ENCODE measurements around the gene TUBB4B. TPM values are rescaled to one million over a fixed set of nuclear protein-coding genes. Genes with fewer than 3 reads are reported as not detected.

The TUBB4B gene
- total RNA-seq, 1 donor from 2014 or later, result 372 TPM

DNA sequence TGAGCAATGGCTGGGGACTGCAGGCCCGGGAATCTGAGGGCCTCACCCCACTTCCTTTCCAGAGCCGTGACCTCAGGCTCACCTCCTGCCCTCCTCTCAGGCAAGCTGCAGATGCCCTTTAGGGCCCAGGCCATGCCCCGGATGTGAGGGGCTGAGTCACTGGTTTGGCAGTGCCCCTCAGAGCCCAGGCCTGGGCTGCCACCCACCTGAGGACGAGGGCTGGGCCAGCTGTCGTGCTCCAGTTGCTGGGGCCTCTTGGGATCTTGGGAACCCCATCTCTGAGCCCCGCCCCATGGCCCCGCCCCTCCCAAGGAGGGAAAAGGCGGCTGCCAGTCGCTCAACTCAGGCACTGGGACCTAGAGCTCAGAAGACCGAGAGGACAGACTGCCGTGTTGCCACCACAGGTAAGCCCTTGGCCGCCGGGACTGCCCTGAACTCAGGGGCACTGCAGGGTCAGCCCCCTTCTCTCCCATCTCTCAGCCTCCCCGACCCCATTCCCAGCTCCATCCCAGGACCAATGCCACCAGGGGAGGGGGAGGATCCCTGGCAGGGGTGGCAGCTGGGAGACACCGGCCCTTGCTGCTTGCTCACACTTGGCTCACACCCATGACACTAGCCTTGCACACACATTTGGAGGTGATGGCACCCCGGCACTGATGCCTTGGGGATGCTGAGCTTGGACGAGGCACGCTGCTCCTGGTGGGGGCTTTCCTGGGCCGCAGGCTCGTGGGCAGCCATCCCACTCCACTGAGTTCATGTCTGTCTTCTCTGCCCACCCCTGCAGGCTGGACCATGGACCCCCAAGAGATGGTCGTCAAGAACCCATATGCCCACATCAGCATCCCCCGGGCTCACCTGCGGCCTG is 16.0 kb upstream of the TUBB4B start, which contains the start of gene CYSRT1:
TSS of gene CYSRT1 (plus strand) at position 345 of the 865 bp plus-strand sequence. CDS start at position 793, 448 bp downstream.
- intact Hi-C loops (cut with micrococcal nuclease), result loop anchor here (10.0 kb wide), 1 partner anchor 420 kb away; the partner anchor contains the start of gene RABL6

DNA sequence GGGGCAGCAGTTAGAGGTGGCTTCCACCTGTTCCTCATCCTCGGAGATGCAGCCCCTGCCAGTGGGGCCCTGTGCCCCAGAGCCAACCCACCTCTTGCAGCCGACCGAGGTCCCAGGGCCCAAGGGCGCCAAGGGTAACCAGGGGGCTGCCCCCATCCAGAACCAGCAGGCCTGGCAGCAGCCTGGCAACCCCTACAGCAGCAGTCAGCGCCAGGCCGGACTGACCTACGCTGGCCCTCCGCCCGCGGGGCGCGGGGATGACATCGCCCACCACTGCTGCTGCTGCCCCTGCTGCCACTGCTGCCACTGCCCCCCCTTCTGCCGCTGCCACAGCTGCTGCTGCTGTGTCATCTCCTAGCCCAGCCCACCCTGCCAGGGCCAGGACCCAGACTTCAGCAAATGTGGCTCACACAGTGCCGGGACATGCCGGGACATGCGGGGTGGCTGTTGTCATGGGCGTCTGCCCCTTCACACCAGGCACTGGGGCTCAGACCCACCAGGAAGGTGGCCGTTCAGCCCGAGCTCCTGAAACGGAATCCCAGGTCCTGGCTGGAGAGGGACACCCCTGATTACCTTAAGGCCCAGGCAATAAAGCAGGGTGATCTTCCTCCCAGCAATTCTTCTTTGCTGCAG is 15.3 kb upstream of the TUBB4B start:
- intact Hi-C loops (cut with micrococcal nuclease), result loop anchor here (10.0 kb wide), 1 partner anchor 421 kb away; the partner anchor contains the start of gene RABL6

DNA sequence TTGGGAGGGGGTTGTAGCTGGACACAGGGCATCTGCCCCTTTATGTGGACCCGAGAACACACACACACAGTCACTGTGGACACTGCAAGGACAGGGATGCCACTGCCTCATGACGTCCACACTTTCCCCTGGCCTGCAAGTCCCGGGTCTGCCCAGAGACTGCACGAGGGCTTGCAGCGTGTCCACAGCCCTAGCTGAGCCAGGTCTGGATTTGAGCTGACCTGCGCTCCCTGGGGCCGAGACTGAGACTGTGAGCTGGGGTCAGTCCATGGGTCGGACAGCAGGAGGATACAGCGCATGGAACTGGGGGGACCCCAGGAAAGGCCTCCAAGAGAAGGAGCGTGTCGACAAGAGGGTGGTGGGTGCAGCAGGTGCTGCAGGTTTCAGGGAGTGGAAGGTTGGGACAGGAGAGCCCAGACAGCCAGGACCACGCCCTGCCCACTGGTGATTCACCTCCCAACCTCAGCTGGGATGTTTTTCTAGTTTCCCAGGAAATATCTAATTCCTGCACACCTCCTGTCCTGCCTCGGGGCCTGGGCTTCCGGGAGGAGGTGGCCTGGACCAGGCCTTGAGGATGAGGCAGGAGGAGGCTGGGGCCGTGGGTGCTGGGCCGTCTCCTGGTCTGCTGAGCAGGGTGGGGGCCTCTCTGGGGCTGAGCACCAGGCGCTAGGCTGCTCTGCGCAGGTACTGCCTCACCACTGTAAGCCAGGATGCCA is 14.6 kb upstream of the TUBB4B start:
- intact Hi-C loops (cut with micrococcal nuclease), result loop anchor here (10.0 kb wide), 1 partner anchor 422 kb away; the partner anchor contains the start of gene RABL6

DNA sequence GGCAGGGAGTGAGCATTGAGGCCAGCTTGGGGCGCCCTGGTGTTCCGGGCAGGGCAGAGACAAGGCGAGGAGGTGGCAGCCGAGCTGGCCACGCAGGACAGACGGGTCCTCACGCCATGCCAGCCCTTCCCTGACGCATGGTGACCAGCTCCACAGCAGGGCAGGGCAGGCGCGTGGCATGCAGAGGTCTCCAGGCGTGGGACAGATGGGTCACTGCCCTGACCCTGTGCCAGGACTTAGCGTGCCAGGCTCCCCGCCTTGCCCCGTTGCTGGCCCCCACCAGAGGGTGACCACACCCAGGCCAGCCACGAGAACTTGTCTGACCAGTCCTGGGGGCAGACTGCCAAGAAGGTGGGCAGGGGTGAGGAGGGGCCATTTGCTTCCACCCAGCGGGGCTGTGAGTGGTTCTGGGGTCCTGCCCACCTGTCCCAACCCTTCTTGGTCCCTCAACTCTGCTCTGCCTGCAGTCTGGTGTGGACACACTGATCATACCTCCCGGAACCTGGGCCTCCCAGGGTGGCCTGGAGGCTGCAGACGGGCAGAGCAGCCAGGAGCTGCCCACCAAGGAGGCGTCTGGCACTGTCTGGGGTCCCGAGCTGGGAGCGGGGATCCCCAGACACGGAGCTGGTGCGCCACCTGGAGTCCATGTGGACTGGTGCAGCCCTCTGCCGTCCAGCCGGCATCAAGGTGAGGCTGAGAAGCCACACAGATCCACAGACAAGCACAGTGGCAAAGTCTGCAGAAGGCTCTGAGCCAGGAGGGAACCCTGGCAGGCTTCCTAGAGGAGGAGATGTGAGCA is 13.8 kb upstream of the TUBB4B start, which contains the start of gene RNF224:
TSS of gene RNF224 (plus strand) at position 449 of the 799 bp plus-strand sequence. CDS start 834 bp downstream, outside the sequence.
- intact Hi-C loops (cut with micrococcal nuclease), result loop anchor here (10.0 kb wide), 1 partner anchor 422 kb away; the partner anchor contains the start of gene RABL6

DNA sequence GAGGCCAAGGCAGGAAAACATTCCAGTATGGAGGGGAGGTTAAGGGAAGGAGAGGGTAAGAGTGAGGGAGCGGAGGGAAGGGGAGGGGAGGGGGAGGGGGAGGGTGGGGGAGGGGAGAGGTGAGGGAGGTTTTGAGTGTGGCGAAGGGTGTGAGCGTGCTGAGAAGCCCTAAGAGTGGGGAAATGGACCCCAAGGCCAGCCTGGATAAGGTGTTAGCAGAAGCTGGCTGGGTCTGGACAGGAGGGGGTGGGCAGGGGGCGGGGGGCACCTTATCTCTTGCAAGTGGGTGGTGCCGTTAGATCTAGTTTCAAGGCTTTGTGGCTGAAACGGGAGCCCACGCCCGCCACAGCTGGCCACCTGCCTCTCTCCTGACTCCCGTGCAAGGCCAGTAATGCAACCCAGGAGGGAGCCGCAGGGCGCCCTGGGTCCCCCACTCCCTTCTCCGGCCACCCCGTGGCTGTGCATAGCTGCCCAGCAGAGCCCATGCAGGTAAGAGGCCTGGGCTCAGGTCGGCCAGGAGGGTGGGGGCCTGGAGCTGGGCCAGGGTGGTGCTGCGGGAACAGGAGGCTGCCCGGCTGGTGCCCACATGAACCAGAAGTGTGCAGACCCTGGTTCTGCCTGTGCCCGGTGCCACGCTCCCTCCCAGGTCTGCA is 13.1 kb upstream of the TUBB4B start:
- intact Hi-C loops (cut with micrococcal nuclease), result loop anchor here (10.0 kb wide), 1 partner anchor 423 kb away; the partner anchor contains the start of gene RABL6

DNA sequence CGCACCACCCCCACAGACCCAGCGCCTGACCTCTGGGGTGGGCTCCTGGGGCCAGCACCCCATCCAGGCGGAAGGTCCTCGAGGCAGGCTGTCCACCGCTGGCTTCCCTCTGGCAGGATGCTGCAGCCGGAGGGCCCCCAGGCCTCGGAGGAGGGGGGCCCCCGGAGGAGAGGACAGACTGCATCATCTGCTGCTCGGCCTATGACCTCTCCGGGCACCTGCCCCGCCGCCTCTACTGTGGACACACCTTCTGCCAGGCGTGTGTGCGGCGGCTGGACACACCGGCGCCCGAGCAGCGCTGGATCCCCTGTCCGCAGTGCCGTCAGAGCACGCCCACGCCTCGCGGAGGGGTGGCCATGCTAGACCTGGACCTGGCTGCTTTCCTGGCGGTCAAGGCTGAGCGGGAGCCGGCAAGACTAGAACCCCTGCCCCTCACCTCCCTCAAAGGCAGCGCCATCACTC is 12.6 kb upstream of the TUBB4B start:
- intact Hi-C loops (cut with micrococcal nuclease), result loop anchor here (10.0 kb wide), 1 partner anchor 424 kb away; the partner anchor contains the start of gene RABL6

DNA sequence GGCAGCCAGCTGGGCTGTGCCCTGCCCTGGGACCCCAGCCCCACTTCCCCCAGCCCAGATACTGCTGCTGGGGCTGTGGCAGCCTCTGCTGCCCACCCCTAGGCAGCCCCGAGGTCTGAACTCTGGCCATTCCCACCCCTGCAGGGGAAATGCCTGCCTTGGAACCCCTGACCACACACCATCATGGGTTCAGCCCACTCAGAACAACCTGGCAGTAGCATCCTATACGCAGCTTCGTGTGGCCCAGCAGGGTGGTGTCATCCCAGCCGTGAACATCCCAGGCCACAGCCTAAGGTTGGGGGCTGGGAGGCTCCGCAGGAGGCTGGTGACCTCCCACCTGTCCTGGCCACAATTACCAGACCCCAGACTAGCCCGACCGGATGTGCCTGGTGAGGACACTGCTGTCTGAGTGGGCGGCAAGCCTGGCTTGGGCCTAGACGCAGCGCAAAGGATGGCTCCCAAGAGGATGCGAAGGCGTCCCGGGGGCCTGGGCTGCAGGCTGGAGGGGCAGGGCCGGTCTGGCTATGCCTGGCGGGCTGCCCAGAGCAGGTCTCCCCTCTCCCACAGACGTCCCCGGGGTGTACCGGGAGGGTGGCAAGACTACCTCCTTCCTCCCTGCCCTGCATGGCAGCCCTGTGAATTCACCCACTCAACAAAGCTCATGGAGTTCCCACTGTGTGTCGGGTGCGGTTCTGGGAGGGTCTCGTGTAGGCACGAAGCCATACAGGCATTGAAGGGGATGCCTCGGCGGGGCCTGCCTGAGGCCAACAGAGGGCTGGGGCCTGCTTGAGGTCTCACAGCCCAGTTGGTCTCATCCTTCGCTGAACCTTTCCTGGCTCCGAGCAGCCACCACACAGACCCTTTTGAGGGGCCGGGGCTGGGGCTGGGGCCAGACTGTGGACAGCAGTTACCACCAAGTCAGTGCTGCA is 11.9 kb upstream of the TUBB4B start:
- intact Hi-C loops (cut with micrococcal nuclease), result loop anchor here (10.0 kb wide), 1 partner anchor 424 kb away; the partner anchor contains the start of gene RABL6

DNA sequence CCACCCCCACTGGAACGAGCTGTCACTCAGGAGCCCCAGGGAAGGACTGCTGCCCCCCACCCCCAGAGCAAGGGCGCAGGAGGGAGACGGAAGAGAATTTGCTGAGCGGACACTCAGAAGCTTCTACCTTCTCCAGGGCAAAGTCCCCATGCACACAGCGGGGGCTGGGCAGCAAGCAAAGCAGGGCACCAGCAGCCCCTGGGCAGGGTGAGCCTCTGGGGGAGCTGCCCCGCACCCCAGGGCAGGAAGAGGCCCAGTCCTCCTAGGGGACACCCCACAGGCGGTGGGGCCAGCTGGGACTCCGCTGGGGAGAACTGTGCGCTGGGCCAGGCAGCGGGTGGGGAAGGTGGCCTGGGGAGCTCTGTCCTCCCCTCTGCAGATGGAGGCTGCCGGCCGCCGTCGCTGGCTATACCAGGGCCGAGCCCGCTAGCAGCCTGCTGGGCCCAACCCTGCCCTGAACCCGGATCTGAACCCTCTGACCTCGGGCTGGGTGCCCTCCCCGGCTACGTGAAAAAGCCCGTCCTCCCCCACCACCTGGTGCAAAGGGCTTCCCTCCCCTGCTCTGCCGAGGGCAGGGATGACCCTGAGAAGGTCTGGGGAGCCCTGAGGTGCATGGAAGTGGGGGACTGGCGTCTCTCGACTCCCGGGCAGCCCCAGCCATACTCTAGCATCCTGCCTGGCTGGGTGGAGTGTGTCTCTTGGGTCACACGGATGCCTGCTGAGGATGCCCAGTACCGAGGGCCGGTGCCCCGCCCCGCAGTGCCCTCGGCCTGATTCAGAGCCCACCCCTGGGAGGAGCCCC is 11.0 kb upstream of the TUBB4B start:
- intact Hi-C loops (cut with micrococcal nuclease), result loop anchor here (10.0 kb wide), 1 partner anchor 425 kb away; the partner anchor contains the start of gene RABL6

DNA sequence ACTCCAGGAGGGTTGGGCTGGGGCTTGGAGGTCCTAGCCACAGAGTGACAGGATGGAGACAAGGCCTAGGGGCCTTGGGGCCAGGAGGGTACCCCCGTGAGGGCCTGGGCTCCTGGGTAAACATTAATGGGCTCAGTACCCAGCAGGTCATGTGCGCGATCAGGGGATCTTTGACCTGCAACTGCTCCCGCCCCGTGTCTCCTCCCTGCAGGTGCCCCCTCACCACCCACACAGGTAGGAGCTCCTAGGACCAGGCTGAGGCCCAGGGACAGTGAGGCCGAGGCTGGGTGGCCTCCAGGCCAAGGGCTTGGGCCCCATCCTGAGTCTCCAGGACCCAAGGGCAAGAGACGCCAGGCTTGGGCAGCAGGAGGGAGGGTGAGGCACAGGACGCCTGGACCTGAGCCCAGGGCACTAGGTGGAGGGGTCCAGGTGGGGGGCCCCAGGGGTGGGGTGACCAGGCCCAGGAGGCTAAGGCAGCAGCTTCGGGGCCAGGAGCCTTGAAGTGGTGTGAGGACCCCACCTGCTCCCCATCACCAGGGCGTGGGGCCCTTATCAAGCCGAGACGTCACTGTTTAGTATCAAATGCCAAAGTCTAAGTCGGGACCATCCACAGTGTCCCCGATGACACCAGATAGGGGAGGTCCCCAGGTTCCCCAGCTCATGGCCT is 10.2 kb upstream of the TUBB4B start, which contains the start of gene SLC34A3:
TSS of gene SLC34A3 (plus strand) at position 197 of the 667 bp plus-strand sequence. CDS start 802 bp downstream, outside the sequence.
- intact Hi-C loops (cut with micrococcal nuclease), result no loop called here

DNA sequence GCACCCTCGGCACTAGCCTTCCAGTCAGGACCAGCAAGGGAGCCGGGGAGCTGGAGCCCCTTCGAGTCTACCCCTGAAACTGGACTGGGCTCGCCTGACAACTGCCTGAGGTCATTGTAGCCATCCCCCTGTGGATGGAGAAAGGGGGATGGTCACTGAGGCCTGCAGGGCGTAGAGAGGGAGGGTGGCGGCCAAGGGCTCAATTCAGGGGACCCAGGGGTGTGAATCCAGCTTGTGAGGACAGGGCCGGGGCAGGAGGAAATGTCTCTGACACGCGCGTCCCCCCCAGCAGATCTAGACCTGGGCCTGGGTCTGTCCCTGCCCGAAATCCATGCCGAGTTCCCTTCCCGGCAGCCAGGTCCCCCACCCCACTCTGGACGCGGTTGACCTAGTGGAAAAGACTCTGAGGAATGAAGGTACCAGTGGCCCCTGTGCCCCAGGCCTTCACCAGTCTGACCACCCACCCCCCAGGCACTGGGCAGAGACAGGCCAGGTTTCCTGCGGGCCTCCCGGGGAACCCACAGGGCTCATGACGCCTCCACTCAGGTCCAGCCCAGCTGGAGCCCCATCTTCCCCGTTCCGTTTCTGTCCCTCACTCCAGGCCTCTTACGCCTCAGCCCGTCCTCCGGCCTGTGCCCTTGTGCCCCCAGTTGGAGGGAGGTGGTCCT is 9.6 kb upstream of the TUBB4B start:
- intact Hi-C loops (cut with micrococcal nuclease), result no loop called here

DNA sequence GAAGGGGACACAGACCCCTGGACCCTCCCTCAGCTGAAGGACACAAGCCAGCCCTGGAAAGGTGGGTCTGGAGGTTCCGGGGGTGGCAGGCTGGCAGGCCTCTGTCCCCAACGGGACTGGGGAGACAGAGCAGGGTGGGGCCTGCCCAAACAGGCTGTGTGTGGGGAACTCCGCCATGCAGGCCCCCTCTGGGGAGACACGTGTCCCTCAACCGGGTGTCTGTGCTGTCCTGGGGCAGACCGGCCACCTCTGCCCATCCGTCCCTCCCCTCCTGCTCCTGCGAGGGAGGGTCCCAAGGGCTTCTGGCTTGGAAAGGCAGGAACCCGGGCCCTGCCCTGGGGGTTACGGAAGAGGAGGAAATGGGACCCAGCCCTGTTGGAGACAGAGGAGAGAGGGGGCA is 9.0 kb upstream of the TUBB4B start:
- intact Hi-C loops (cut with micrococcal nuclease), result no loop called here

DNA sequence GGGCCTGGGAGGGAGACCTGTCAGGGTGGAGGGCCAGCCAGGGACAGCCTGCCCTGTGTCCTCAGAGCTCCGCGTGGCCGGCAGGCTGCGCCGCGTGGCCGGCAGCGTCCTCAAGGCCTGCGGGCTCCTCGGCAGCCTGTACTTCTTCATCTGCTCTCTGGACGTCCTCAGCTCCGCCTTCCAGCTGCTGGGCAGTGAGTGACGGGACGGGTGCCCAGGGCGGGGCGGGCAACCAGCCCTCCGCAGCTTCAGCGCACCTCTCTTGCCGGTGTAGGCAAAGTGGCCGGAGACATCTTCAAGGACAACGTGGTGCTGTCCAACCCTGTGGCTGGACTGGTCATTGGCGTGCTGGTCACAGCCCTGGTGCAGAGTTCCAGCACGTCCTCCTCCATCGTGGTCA is 8.6 kb upstream of the TUBB4B start:
- intact Hi-C loops (cut with micrococcal nuclease), result no loop called here

DNA sequence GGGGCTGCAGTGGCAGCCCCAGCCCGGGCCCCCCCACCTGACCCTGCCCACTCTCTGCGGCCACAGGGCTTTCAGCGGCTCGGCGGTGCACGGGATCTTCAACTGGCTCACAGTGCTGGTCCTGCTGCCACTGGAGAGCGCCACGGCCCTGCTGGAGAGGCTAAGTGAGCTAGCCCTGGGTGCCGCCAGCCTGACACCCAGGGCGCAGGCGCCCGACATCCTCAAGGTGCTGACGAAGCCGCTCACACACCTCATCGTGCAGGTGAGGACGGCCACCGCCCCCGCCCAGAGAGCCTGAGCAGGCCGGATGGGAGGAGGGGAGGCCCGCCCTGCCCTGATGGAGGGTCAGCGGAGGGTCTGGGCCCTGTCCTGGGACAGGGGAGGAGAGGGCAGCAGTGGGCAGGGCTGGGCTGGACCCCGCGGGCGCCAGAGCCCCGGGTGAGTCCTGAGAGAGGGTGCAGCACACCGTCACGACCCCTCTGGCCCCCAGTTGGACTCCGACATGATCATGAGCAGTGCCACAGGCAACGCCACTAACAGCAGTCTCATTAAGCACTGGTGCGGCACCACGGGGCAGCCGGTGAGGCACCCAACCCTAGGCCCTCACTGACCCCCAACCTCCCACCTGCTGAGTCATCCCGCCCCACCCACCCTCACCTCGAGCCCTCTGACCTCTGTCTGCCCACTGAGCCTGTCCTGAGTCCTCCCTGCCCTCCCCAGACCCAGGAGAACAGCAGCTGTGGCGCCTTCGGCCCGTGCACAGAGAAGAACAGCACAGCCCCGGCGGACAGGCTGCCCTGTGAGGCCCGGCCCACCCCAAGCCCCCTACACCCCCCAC is 7.7 kb upstream of the TUBB4B start:
- intact Hi-C loops (cut with micrococcal nuclease), result no loop called here

DNA sequence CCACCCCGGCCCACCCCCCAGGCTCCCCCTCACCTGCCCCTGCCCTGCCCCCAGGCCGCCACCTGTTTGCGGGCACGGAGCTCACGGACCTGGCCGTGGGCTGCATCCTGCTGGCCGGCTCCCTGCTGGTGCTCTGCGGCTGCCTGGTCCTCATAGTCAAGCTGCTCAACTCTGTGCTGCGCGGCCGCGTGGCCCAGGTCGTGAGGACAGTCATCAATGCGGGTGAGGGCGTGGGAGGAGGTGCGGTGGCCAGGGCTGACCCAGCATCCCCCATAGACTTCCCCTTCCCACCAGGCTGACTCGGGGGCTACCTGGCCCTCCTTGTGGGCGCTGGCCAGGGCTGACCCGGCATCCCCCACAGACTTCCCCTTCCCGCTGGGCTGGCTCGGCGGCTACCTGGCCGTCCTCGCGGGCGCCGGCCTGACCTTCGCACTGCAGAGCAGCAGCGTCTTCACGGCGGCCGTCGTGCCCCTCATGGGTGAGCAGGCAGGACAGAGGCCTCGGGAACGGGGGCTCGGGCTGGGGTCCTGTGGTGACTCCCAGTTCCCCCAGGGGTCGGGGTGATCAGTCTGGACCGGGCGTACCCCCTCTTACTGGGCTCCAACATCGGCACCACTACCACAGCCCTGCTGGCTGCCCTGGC is 6.9 kb upstream of the TUBB4B start:
- intact Hi-C loops (cut with micrococcal nuclease), result no loop called here
